Amniotic epithelial cell (primary cell): ENCODE results near the gene PLB1.
A peak's percentile ranks its signal among the peaks of the same experiment; 100 is the strongest.
"Not testable (repeated sequence)": the region's sequence is repeated elsewhere in the genome, so short reads cannot be mapped to it uniquely, and the experiment has no call there.

Experiments used
- DNase-seq: peaks from one replicate; pipeline ENCODE4 v3.0.0-alpha.2; 2010; ENCODE audit warnings: low read depth

The PLB1 gene

DNA sequence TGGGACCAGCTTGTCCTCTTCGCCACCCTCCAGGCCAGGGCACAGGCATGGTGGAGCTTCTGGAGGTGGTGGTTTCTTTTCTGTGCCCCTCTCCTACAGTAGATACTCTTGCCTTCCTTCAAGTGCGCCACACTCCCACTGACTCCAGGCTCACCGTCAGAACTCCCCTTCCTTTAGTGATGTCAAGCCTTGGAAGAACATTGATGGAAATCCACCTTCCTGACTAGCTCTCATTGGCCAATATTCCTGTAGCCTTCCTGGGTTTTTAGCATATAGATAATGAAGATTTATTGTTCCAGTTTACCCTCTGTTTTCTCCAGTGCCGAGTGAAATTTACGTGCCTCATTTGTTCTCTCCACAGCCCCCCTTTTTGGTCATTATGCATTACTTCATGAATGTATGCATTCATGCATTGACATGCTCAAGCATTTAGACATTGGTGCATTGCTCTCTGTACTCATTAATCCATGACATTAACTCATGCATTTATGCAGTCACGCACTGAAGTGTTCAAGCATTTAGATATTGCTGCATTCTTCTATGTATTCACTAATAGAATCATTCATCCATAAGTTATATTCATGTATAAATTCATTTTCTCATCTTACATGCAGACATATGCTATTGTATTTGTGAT is 37.3 kb downstream of the PLB1 start:
- no peak for DNase-seq

DNA sequence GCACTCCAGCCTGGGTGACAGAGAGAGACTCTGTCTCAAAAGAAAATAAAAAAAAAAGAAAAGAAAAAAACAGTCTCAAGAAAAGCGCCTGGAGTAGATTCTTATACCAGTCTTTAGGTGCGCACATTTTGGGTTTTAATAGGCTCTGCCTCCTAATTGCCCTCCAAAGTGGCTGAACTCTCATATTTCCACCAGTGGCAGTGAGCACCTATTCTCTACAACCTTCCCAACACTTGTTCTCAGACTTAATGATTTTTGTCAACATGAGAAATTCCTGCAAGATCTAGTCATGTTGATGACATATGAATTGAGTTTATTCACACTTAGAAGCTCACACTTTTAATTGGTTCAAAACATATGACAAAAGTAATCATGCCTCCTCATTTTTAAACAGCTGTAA is 39.0 kb downstream of the PLB1 start:
- DNase-seq: no peak

DNA sequence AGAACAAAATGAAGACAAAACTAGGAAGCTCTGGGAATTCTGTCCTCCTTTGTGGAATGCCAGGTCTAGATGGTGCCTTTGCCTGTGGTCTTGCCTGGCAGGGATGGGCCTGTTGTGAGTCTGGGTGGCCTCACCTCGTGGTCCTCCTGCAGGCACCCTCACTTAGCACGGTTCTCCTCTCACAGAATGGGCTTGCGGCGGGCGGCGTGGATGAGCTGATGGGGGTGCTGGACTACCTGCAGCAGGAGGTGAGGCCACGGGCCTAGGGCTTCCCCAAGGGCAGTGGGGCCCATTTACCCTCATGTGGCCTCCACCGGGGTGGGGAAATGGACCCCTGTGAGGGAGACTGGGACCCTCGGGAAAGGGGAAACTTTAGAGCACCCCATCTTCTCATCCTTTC is 42.3 kb downstream of the PLB1 start:
- no peak for DNase-seq

DNA sequence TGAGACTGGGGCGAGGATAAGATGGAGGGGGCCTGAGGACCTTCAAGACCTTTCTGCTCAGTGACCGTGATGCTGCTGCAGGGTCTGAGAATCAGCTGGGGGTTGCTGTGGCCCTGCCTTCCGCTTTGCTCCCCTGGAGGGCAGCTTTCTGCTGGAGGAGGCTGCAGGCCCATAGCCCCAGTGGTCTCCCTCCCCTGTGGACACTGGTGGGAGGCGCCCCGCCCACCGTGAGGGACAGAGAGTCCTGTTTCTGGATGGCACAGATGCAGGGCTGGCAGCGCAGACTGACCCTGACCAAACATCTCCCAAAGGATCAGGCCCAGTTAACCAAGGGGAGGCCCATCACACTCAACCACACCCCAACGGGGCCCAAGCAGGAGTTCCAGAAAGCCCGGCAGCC is 42.8 kb downstream of the PLB1 start:
- DNase-seq: no peak

DNA sequence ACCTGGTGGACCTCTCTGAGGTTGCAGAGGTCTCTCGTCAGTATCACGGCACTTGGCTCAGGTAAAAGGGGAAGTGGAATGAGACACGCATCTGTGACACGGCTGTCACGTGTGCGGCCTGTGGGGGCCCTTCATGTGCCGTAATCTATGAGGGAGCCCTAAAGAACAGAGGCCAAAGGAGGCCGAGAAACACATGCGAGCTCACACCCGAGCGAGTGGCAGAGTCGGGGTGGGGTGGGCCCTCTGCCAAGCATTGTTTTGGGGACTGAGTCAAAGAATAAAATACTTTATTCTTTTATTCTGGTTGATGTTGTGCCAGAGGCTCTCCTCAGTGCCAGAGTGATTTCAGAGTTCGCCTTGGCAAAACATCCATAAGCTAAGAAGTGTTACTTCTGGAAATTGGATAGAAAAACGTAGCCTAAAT is 43.3 kb downstream of the PLB1 start:
- no peak for DNase-seq

DNA sequence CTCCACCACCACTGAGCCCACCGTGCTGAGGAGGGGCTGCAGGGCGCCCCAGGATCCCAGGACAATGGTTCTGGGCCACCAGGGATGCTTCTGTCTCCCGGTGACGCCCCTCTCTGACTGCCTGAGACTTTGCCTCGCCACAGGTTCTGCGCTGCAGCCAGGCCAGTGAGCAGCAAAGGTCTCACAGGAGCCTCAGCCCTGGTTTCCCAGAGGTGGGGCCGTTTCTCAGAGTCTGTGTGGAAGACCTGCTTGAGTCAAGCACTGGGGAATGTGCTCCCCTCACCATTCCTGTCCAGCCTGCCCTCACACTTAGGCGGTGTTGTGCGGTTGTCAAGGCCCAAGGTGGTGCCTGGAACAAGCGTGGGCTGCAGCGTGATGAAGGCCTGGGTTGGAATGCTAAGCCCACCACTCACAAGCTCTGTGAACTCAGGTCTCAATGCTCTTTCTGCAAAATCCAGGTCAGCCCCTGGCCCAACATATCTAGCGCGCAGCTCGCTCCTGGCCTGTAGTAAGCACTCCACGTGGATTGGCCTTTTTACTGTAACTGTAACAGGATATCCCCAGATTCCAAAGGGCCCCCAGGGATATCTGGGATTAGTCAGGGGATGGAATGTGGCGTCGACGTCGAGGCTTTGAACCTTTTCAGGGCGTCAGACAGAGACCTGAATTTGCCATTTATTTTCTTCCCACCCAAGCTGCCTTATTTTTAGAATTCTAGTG is 47.6 kb downstream of the PLB1 start:
- no peak for DNase-seq

DNA sequence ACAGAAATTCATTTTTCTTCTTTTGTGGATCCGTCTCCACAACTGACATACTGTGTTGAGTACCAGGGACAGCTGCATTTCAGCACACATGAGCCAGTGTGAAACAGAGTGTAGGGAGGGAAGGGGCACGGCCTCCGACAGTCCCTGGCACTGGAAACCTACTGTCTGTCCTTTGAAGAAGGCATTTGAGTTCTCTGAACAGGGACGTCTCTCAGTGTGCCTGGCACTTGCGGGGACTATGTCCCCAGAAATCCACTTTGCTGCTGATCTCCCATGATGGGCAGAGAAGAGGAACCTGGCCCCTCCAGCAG is 48.1 kb downstream of the PLB1 start:
- no peak for DNase-seq

DNA sequence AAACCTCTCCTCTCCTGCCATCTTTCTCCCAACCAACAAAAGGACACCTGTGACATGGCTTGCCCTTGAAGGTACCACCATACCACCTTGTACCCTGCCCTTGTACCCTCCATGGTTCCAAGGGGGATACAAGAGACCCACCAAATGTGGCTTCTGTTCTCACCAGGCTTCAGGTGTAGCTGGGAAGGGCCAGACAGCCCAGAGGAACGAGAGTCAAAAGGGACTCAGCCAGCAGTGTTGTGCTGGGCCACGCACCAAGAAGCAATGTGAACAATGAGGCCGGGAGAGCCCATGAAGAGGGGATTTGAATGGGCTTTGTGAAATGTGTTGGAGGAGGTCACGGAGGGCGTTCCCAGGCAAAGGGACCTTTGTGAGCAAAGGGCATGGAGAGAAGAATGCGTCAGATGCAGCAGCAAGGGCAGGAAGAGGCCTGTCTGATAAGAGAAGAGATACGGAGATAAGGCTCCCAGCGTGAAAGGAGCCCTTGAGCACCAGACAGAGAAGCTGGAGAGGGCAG is 48.6 kb downstream of the PLB1 start:
- DNase-seq: peak; percentile 72

DNA sequence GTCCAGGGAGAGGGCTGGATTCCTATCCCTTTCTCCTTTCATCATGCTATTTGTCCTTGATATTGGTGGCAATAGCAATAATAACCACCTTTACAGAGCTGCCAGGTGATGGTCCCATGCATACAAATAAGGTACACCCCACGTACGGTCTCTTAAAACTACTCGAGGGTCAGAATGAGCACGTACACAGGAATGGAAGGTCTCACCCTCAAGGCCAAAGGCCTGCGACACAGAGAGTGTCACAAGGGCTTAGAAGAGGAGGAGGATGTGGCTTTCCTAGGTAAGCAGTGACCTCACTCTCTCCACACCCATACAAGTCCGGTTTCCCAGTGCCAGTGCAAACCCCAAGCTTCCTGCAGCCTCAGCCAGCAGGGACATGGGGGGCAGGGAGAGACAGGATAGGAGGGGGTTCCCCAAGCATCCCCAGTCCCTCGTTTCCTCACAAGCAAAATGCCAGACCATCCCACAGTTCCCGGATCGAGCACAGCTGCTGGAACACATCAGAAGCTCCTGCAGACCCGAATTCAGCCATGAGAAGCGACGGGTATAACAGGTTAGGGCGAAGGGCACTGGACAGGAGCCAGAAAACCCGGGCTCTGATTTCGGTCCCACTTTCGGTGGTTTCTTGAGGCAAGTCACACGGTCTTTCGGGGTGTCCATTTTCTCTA is 49.2 kb downstream of the PLB1 start:
- DNase-seq: no peak

DNA sequence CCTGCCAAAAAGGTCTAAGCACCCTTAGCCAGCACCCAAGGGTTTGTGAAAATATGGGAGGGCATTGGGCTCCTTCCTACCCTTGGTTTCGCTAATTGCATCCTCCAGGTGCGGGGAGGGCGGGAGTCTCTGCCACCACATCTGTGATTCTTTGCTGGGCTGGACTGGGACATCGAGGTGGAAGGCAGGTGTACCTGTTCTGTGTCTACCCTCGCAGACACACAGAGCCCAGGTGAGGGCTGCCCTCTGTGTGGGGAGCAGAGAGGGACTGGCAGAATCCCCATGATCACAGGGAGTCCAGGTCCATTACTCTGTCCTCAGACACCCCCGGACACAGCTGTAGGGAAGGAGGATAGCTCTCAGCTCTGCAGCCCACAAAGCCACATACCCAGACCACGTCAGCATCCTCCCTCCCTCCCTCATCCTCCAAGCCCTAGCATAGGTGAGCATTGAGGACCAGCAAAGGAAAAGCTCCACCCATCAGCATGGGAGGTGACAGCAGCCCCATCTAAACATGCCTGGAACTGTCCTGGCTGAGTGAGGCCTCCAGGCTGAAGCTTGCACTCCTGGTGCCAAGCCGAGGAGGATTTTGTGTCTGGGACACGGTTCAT is 49.8 kb downstream of the PLB1 start:
- DNase-seq: no peak

DNA sequence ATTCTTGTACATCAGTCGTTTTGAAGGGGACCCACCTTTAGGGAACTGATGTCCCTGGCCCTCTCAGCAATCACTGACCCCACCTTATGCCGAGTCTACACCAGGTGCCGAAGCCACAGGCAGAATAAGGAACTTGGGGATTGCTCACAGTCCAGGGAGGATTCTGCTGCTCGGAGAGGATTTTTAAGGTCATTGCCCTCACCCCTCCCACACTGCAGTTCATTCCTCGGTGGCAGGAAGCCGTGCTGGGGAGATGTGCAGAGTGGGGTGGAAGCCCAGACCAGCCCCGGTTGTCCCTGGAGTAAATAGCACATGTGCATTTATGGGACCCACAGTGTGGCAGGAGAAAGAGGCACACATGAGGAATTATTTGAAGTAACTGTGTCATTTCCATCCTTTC is 50.4 kb downstream of the PLB1 start:
- peak; percentile 31 for DNase-seq

DNA sequence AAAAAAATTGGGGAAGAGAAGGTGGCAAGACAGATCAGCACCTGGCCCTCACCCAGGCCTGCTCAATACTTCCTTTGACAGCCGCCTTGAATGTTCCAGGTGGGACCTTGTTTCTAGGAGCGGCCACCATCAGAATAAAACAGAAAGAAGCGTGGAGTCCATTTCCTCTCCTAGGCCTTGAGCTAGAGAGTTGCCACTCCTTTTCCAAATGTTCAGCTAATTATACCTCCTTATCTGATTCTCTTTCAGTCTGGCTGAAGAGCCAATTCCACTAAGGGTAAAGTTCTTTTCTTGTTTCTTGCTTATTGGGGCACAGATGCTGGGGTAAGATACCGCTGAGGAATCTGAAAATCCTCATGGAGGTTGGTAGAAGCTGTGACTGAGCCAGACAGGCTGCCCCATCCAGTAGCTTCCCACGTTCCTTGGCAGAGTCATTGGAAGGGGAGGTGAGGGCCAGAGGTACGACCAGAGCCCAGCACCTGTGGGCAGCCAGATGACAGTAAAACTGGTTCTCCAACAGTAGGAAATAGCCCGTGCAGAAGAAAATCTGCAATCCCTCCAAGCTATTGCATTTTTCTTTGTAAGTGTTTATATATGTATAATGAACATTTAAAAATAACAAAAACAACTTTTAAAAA is 51.5 kb downstream of the PLB1 start:
- no peak for DNase-seq

DNA sequence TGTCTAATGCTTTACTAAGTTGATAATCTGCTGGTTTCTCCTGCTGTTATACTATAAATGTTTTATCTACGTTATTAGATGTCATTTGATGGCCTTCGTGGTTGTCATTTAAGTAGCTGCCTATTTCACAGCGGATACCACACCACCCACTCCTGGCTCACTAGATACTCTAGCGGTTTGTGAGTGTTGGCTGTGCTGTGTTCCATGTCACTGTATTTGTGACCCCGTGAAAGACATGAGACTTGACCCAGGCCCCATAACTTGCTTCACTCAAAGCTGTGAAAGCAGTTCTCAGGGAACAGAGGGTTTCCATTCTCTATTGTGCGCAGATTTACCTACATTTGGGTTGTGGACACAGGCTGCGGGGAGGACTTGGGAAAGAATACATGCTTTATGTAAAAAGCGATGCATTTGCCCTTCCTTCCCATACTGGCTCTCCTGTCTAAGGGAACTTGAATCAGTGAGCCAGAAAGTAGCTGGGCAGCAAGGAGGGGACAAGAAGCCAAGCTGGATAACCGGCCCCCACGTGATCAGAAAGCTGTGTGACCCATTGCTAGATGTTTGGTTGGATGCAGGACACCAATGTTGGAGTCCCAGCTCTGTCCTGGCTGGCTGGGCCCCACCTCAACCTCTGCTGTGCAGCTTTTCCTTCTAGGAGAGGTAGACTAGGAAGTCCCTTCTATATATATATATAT is 52.2 kb downstream of the PLB1 start:
- no peak for DNase-seq

DNA sequence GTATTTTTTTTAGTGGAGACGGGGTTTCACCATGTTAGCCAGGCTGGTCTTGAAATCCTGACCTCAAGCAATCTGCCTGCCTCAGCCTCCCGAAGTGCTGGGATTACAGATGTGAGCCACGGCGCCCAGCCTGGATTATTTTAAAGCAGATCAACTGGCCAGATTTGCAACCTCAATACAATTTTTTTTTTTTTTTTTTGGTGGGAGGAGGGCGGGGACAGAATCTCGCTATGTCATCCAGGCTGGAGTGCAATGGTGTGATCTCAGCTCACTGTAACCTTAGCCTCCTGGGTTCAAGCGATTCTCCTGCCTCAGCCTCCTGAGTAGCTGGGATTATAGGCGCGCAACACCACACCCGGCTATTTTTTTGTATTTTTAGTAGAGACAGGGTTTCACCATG is 54.5 kb downstream of the PLB1 start:
- DNase-seq: not testable (repeated sequence)

DNA sequence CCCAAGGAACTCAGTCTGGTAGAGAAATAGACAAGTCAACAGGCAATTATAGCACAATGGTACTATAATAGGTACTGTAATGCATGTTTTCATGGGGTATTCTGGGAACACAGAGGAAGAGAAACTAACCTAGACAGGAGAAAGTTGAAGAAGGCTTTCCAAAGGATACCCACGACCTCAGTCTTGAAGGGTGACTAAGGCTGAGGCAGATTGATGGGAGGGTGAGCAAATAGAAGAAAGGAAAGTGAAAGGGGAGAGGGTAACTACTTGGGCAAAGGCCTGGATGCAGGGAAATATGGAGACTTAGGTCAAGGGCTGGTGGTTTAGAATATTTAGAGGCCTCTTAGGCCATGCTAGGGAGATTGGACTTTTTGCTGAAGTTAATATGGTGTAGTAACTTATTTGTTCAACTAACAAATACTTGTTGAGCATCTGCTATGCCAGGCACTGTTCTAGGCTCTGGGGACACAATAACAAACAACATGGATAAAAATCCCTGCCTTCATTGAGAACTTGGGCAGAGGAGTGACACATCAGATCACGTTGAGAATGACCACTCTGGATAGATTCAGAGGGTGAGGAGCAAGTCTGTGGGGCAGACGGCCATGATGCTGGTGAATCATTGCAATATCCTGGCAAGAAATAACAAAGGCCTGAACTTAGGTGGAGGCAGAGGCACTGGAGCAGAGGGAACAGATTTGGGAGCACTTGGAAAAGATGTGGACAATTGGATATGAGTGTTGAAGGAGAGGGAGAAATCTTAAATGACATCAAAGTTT is 56.4 kb downstream of the PLB1 start:
- DNase-seq: peak; percentile 55

DNA sequence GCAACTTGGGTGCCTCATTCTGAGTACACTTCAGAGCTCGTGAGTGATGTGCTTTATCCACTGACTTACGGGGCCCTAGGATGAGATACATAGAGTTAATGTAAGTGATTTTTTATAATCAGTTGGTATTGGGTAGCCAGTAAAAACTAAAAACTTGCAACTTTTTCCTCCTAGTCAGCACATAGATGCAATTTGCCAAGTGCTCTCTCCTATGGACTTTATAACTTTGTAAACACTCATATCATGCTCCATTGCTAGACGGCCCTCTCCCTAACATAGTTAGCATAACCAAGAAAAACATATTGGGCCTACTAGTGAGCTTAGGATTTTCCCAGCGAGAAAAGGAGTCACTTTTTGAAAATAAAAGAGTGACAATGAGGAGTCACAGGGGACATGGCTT is 60.4 kb downstream of the PLB1 start:
- DNase-seq: no peak

DNA sequence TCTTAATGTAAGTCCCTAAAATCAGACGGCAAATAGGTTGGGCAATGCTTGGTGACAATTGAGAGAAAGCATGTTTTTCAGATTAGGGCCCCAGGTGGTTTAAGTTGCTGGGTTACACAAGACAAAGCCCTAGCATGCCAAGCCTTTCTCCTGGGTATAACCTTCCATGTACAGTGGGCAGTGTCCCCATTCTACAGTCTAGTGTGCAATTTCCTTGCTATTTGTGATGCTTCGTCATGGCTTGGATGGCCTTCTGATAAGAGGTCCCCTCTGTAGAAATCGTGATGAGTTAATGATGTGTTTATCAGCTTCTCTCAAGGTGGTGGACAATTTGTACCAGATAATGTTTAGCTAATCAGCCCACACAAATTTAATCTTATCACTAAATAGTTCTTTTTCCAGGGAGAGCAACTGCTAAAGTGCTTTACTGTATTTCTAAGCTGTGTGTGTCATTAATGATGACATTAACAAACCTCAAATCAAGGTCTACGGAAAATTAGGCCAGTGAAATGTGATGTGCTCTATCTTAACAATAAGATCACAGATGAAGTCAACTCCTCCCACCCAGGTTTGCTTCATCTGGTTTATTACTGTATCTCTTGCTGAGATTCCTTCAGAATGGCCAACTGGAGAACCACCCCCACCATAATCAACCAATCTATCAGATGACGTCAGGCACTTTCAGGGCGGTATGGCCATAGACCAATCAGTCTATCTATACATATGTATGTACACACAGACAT is 61.7 kb downstream of the PLB1 start:
- peak; percentile 96 for DNase-seq

DNA sequence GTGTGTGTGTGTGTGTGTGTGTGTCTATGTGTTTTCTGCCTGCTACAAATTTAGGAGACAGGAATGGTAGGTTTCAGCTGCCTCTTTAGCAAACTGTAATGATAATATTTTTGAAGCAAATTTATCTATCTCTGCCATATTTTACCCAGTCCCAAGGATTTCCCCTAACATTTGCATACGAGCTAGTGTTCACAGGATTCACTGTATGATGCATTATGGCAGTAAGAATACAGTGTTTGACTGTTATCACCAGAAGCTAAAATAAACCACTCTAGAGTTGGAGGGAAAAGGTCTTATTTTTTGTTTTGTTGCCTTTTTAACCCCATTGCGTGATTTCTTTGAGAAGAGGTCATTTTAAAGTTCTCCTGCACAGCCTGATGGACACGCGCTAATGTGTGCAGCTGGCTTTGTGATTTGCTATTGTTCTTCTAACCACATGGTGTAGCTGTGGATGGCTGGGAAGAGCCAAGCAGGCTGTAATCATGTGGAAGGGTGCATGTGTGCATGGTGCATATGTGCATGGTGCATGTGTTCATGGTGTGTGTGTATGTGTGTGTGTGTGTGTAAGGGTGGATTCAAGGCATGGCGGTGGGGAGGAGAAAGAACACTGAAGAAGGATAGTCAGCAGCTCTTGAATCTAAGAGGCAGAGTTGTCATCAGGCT is 62.4 kb downstream of the PLB1 start:
- DNase-seq: no peak

DNA sequence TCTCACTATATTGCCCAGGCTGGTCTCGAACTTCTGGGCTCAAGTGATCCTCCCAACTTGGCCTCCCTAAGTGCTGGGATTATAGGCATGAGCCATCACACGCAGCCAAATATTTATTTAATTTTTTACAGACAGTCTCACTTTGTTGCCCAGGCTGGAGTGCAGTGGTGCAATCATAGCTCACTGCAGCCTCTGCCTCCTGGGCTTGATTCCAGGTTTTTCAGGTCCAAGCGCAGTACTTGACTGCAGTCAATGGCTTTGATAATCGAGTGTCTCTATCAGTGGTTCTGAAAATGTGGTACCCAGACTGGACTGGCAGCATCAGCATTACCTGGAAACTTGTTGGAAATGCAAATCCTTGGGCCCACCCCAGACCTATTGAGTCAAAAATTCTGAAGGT is 63.1 kb downstream of the PLB1 start:
- peak; percentile 58 for DNase-seq

DNA sequence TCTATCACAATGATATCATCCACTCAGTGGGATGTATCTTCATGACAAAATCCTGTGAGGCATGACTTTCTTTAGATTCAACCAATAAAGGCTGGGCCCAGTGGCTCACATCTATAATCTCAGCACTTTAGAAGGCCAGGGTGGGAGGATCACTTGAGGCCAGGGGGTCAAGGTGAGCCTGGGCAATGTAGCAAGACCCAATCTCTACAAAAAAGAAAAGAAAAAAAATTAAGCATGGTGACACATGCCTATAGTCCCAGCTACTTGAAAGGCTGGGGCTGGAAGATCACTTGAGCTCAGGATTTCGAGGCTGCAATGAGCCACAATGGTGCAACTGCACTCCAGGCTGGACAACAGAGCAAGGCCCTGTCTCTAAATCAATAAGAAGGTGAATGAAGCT is 68.0 kb downstream of the PLB1 start:
- no peak for DNase-seq
